Measurements from ENCODE around the gene ENAH. TPM values are rescaled to one million over a fixed set of nuclear protein-coding genes. Genes with fewer than 3 reads are reported as not detected.
A peak's percentile ranks its signal among the peaks of the same experiment; 100 is the strongest.
"Not testable (repeated sequence)": the region's sequence is repeated elsewhere in the genome, so short reads cannot be mapped to it uniquely, and the experiment has no call there.

The ENAH gene
- total RNA-seq, 2 donors from 2014 or later, result 50.5 to 59.5 TPM

DNA sequence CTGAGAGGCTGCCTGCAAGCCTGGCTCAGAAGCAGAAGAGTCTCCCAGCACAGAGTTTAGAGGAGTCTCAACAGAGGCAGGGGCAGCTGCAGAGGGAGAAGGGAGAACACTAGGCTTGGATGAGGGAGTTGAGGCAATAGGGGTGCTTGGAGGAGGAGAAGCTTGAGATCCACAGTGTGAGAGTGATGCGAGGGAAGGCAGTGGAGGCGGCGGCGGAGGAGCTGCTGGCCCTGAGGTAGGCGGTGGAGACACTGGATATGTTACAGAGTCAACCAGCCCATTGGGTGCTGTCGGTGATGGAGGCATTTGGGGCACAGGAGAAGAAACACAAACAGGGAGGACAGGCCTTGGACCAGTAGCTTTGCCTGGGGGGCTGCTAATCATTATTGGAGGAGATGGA is 135.7 kb downstream of the ENAH start:
- H3K27me3 ChIP-seq, result no peaks in the 10 kb centered on the region
- no peaks in the 10 kb centered on the region for H3K4me1 ChIP-seq
- no peaks in the 10 kb centered on the region for H3K9me3 ChIP-seq
- no peak overlapping the region for H3K4me3 ChIP-seq
- no peak overlapping the region for H3K27ac ChIP-seq
- TF ChIP-seq, protein P1, sequence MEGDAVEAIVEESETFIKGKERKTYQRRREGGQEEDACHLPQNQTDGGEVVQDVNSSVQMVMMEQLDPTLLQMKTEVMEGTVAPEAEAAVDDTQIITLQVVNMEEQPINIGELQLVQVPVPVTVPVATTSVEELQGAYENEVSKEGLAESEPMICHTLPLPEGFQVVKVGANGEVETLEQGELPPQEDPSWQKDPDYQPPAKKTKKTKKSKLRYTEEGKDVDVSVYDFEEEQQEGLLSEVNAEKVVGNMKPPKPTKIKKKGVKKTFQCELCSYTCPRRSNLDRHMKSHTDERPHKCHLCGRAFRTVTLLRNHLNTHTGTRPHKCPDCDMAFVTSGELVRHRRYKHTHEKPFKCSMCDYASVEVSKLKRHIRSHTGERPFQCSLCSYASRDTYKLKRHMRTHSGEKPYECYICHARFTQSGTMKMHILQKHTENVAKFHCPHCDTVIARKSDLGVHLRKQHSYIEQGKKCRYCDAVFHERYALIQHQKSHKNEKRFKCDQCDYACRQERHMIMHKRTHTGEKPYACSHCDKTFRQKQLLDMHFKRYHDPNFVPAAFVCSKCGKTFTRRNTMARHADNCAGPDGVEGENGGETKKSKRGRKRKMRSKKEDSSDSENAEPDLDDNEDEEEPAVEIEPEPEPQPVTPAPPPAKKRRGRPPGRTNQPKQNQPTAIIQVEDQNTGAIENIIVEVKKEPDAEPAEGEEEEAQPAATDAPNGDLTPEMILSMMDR (IDR thresholded peaks at IDR 0.05), result no peak
- no peak for DNase-seq (ENCODE audit: low spot score)
- peaks cover 12% of the 10 kb centered on the region for H3K36me3 ChIP-seq

DNA sequence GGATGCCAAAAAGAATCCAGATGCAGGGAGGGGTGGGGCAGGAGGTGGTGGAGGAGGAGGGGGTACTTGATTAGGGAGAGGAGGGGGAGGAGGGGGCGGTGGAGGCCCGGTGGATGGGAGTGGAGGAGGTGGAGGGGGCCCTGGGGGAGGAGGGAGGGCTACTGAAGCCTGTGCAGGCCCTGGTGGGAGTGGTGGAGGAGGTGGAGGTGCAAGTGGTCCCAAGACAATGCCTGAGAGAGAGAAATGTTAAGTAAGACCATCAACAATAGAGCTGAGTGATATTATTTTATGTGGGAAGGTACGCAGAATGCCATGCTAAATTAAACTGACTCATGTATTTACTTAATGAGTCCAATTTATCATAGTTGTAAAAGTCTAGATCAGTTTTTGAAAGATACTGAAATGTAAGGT is 138.2 kb downstream of the ENAH start:
- TF ChIP-seq, protein P1 (IDR thresholded peaks at IDR 0.05), result no peak
- Histone ChIP-seq H3K9me3 (no peaks in the 10 kb centered on the region), H3K4me1 (peaks cover 0 to under 1% of the 10 kb centered on the region in 2 donors), H3K27ac (no peak overlapping the region), H3K36me3 (peaks cover 12% of the 10 kb centered on the region), H3K4me3 (no peak overlapping the region), H3K27me3 (no peaks in the 10 kb centered on the region)
- no peak for DNase-seq (ENCODE audit: low spot score)

DNA sequence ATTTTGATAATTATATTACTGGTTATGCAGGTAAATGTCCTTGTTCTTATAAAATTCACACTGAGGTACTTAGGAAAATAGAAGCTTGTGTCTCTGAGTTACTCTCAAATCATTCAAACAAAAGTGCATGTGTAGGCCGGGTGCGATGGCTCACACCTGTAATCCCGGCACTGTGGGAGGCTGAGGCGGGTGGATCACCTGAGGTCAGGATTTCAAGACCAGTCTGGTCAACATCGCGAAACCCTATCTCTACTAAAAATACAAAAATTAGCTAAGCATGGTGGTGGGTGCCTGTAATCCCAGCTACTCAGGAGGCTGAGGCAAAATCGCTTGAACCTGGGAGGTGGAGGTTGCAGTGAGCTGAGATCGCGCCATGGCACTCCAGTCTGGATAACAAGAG is 139.3 kb downstream of the ENAH start:
- not testable (repeated sequence) for H3K4me3 ChIP-seq

DNA sequence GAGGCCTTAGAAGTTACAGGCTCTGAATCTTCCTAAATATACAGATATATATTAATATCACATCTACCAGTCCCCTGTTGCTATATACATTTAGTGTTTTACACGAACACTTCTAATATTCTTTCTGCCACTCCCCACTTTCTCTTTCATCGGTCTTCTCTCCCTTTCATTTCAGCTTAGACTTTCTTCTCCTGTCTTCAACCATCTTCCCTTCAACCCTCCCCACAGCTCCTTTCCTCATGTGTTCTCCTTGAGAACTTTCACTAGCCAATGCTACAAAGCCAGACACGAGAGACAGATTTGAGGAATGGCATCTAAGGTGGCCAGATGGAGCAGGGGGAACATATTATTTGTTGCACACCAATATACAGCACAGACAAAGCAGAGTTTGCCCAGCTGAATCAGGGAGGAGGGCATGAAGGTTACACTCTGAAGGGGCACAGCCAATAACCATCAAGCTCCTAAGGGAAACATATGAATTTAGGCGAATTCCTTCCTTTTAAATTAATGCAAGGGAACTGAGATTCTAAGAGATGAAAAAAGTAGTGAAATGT is 141.0 kb downstream of the ENAH start:
- no peak overlapping the region for H3K27ac ChIP-seq
- no peaks in the 10 kb centered on the region for H3K27me3 ChIP-seq
- TF ChIP-seq, protein P1 (IDR thresholded peaks at IDR 0.05), result no peak

More for the DNA sequence above, 139.3 kb downstream of the ENAH start:
- H3K36me3 ChIP-seq; H3K9me3 ChIP-seq; DNase-seq (ENCODE audit: low spot score); H3K27me3 ChIP-seq; H3K27ac ChIP-seq: not testable (repeated sequence)
- H3K4me1 ChIP-seq, result peaks cover 0 to 12% of the 10 kb centered on the region in 2 donors

DNA sequence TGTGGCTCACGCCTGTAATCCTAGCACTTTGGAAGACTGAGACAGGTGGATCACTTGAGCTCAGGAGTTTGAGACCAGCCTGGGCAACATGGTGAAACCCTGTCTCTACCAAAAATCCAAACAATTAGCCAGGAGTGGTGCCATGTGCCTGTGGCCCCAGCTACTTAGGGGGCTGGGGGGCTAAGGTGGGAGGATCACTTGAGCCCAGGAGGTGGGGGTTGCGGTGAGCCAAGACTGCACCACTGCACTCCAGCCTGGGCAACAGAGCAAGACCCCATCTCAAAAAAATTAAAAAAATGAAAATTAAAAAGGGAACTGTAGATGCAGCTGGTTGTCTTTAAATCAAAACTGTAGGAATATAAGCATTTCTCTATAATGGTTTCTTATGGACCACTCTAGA is 142.2 kb downstream of the ENAH start:
- not testable (repeated sequence) for H3K27ac ChIP-seq; H3K4me3 ChIP-seq; H3K27me3 ChIP-seq; H3K36me3 ChIP-seq; DNase-seq (ENCODE audit: low spot score); H3K9me3 ChIP-seq
- H3K4me1 ChIP-seq, result peaks cover 0 to 16% of the 10 kb centered on the region in 2 donors

More for the DNA sequence above, 141.0 kb downstream of the ENAH start:
- no peaks in the 10 kb centered on the region for H3K36me3 ChIP-seq
- DNase-seq (ENCODE audit: low spot score), result no peak
- H3K4me1 ChIP-seq, result peaks cover 0 to 16% of the 10 kb centered on the region in 2 donors
- no peak overlapping the region for H3K4me3 ChIP-seq
- no peaks in the 10 kb centered on the region for H3K9me3 ChIP-seq

DNA sequence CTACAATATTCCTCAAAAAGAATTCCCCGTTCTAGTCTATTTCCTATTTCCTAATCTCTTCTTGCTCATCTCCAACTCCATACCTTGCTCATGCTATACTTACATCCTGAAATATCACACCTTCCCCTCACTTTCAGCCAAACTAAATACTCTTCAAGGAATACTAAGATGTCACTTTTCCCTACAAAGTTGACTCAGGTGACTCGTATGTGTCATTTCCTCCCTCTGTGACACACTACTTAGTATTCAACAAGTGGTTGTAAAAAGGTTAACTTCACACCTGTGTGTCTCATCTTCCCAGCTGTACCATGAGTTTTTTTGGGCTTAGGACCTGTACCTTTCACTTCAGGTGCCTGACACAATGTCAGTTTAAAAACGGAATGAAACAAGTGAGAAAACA is 143.2 kb downstream of the ENAH start:
- Histone ChIP-seq H3K36me3 (no peaks in the 10 kb centered on the region), H3K9me3 (no peaks in the 10 kb centered on the region), H3K27ac (peak overlapping the region; percentile 76 to 91), H3K27me3 (no peaks in the 10 kb centered on the region), H3K4me3 (no peak overlapping the region), H3K4me1 (peaks cover 0 to 16% of the 10 kb centered on the region in 2 donors)
- TF ChIP-seq, protein P1 (IDR thresholded peaks at IDR 0.05), result no peak
- DNase-seq (ENCODE audit: low spot score), result no peak

DNA sequence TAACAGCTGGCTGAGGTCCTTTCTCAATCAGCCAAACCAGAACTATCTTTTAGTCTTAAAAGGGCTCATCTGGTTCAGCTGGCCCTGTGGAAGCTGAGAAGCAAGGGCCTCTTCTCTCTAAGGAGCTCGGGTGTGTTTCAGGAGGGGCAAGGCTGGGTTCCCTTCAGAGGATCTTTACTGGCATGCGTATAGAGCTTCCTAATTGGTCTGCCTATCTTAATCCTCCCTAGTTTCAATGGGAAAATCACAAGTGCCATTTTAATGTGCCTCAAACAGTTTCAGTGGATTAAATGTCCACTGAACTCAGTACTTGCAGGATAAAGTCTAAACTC is 143.6 kb downstream of the ENAH start:
- peak overlapping the region; percentile 76 to 91 for H3K27ac ChIP-seq
- H3K27me3 ChIP-seq, result no peaks in the 10 kb centered on the region
- peaks cover 0 to 16% of the 10 kb centered on the region in 2 donors for H3K4me1 ChIP-seq
- TF ChIP-seq, protein P1 (IDR thresholded peaks at IDR 0.05), result no peak
- H3K9me3 ChIP-seq, result no peaks in the 10 kb centered on the region
- no peaks in the 10 kb centered on the region for H3K36me3 ChIP-seq
- no peak overlapping the region for H3K4me3 ChIP-seq
- DNase-seq (ENCODE audit: low spot score), result no peak
